Kidney epithelial cell (primary cell): ENCODE measurements around the gene UBAC2. TPM values are rescaled to one million over a fixed set of nuclear protein-coding genes. Genes with fewer than 3 reads are reported as not detected.

Source experiments
- DNase-seq: peaks from one replicate; pipeline ENCODE4 v3.0.0-alpha.2; 2010; ENCODE audit warnings: low read depth
- H3K27me3 ChIP-seq: 2 replicates; pipeline ENCODE4 v1.6.0; 2011; ENCODE audit warnings: low read length; ENCODE audit not compliant: control insufficient read depth, insufficient read depth
- H3K36me3 ChIP-seq: 2 replicates; pipeline ENCODE4 v1.5.1; 2011; ENCODE audit warnings: low read length; ENCODE audit not compliant: control insufficient read depth, insufficient read depth
- H3K4me3 ChIP-seq: 2 replicates; pipeline ENCODE4 v1.5.1; 2011; ENCODE audit warnings: low read depth, mild to moderate bottlenecking, control low read depth, low read length
- total RNA-seq: library from RNA; depleted of rRNA; stranded (reverse); fragments of >200 nt; gene quantifications from 2 replicates; pipeline ENCODE4 v1.2.3, GENCODE V29; 2015
- TF ChIP-seq, protein P1 (sequence below): IDR thresholded peaks from 2 replicates; pipeline ENCODE4 v1.5.1; 2011; ENCODE audit warnings: mild to moderate bottlenecking, moderate library complexity, low read length, control low read depth, inconsistent platforms; ENCODE audit not compliant: insufficient read depth, poor library complexity, severe bottlenecking

UBAC2 gene
- total RNA-seq, 1 donor from 2014 or later, result 83.6 TPM

DNA sequence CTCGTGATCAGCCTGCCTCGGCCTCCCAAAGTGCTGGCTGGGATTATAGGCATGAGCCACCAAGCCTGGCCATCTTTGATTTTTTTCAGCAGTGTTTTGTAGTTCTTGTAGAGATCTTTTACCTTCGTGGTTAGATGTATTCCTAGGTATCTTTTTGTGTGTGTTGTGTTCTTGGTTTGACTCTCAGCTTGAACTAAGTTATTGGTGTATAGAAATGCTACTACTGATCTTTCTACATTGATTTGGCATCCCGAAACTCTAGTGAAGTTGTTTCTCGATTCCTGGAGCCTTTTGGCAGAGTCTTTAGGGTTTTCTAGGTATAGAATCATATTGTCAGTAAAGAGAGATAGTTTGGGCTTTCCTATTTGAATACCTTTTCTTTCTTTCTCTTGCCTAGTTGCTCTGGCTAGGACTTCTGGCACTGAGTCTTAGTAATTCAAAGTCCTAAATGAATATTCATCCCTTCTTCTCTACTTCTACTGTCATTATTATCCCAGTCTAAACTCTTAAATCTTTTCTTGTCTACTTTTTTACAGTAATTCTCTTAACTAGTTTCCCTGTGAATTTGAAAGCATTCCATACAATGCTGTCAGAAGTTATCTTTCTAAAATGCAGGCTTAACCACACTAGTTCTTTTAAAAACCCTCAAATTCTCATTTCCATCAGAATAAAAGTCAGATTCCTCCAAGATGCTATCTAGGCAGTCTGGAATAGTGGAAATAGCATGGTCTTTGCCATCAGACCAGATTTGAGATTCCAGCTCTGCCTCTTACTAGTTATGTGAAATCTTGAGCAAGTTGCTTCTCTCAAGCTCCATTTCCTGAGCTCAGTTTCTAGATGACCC lies 50.5 kb downstream of the UBAC2 start:
- no peak for DNase-seq
- Histone ChIP-seq H3K36me3 (no peaks in the 10 kb centered on the region), H3K4me3 (no peak overlapping the region), H3K27me3 (no peaks in the 10 kb centered on the region)
- TF ChIP-seq, protein P1, sequence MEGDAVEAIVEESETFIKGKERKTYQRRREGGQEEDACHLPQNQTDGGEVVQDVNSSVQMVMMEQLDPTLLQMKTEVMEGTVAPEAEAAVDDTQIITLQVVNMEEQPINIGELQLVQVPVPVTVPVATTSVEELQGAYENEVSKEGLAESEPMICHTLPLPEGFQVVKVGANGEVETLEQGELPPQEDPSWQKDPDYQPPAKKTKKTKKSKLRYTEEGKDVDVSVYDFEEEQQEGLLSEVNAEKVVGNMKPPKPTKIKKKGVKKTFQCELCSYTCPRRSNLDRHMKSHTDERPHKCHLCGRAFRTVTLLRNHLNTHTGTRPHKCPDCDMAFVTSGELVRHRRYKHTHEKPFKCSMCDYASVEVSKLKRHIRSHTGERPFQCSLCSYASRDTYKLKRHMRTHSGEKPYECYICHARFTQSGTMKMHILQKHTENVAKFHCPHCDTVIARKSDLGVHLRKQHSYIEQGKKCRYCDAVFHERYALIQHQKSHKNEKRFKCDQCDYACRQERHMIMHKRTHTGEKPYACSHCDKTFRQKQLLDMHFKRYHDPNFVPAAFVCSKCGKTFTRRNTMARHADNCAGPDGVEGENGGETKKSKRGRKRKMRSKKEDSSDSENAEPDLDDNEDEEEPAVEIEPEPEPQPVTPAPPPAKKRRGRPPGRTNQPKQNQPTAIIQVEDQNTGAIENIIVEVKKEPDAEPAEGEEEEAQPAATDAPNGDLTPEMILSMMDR, result no peak

DNA sequence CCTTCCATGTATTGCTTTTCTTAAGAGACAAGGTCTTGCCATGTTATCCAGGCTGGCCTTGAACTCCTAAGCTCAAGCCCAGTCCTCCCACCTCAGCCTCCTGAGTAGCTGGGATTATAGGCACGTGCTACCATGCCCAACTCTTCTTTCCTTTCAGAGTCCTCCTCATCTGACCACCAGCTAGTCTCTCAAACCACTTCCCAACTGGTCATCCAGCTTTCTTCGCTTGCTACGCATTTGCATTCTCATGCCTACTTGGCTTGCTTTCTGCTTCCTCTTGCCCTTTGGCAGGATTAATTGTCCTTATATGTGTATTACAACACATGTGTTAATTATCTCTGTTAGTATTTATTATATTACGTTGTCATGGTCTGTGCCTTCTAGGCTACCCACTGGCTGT lies 51.3 kb downstream of the UBAC2 start:
- TF ChIP-seq, protein P1, result no peak
- H3K27me3 ChIP-seq, result no peaks in the 10 kb centered on the region
- H3K4me3 ChIP-seq, result no peak overlapping the region
- no peak for DNase-seq
- H3K36me3 ChIP-seq, result no peaks in the 10 kb centered on the region

DNA sequence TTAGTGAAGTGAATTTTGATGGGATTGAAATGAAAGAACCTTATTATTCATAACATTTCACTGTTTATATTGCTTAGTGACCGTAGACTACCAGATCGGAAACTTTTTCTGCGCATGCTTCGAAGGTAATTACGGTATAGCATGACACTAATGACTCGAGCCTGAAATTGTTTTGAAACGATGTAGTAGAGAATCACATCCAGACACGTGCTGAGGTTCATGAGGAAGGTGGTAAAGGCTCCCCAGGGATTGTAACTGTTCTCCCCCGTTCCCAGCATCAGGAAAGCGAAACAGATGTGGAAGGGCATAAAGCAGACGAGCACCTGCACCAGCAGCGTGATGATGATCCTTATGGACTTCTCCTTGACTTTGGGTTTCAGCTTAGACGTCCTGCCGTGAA lies 54.2 kb downstream of the UBAC2 start:
- Histone ChIP-seq H3K4me3 (no peak overlapping the region), H3K27me3 (no peaks in the 10 kb centered on the region), H3K36me3 (no peaks in the 10 kb centered on the region)
- TF ChIP-seq, protein P1, result no peak
- DNase-seq, result no peak

DNA sequence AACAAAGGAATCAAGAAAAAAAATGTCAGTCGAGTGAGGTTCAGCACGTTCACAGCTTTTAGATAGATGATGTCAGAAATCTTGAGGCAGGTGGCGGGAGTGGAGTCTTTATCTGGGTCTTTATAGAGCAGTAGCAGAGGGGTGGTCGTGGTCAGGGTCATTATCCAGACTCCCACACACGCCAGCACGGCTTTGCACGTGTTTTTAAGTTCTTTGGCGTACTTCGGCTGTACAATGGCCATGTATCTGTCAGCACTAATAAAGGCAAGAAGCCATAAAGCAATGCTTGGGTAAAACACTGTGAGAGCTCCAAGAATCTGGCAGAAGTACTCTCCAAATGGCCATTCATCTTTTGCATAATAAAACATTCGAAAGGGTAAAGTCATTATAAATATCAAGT lies 54.6 kb downstream of the UBAC2 start:
- TF ChIP-seq, protein P1, result no peak

DNA sequence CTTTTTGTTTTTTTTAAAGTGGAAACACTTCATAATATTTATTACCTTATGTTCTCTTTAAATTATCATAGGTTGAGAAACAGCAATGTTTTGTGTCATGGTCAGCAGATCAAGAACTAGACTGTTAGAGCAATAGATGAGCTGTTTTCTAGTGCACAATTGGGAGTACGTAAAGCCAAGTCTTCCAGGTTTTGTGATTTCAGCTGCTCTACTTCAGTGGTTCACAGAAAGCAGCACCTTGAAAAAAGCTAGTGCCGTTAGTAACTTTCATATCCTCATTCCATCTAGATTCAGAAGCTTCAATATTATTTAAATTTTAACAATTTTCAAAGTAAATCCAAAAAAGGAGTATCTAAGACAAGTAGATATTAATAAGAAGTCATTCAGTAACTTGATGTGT lies 55.6 kb downstream of the UBAC2 start:
- H3K36me3 ChIP-seq, result no peaks in the 10 kb centered on the region
- DNase-seq, result no peak
- TF ChIP-seq, protein P1, result no peak
- H3K27me3 ChIP-seq, result no peaks in the 10 kb centered on the region
- no peak overlapping the region for H3K4me3 ChIP-seq

More for the DNA sequence above, 54.6 kb downstream of the UBAC2 start:
- H3K4me3 ChIP-seq, result no peak overlapping the region
- H3K36me3 ChIP-seq, result no peaks in the 10 kb centered on the region
- no peaks in the 10 kb centered on the region for H3K27me3 ChIP-seq
- no peak for DNase-seq

DNA sequence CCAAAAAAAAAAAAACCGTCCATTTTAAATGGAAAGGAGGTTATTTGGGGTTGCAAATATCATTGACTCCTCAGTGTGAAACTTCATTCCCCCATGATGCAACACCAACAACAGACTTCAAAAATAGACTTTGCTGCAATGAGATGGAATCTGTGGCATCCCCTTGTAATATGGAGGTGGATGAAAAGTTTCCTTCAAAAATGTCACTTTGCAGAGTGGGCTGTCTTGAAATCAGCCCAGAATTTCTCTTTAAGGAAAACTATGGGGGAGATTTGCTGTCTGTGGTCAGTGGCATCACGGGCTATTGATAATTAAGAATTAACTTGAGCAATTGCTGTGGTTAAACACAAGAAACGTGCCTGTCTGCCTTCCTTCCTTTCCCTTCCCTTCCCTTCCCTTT lies 56.1 kb downstream of the UBAC2 start:
- DNase-seq, result no peak
- Histone ChIP-seq H3K36me3 (no peaks in the 10 kb centered on the region), H3K4me3 (no peak overlapping the region), H3K27me3 (no peaks in the 10 kb centered on the region)
- TF ChIP-seq, protein P1, result no peak
